ENCODE results near the gene KRTAP13-3. TPM values are rescaled to one million over a fixed set of nuclear protein-coding genes. Genes with fewer than 3 reads are reported as not detected.

KRTAP13-3 gene
- total RNA-seq, 1 donor from 2014 or later: not detected

Other genes starting within 250 kb of the KRTAP13-3 start
- gene CLDN8, start 209.8 kb downstream of the KRTAP13-3 start, total RNA-seq: not detected
- gene KRTAP24-1, start 143.0 kb downstream of the KRTAP13-3 start, total RNA-seq: not detected
- not detected for gene KRTAP25-1, start 136.4 kb downstream of the KRTAP13-3 start, total RNA-seq
- not detected for gene KRTAP26-1, start 105.6 kb downstream of the KRTAP13-3 start, total RNA-seq
- not detected for gene KRTAP27-1, start 88.2 kb downstream of the KRTAP13-3 start, total RNA-seq
- gene KRTAP23-1, start 77.3 kb downstream of the KRTAP13-3 start, total RNA-seq: not detected
- gene KRTAP13-2, start 53.7 kb downstream of the KRTAP13-3 start, total RNA-seq: not detected
- not detected for gene KRTAP13-1, start 29.9 kb downstream of the KRTAP13-3 start, total RNA-seq
- not detected for gene KRTAP13-4, start 4.3 kb upstream of the KRTAP13-3 start, total RNA-seq
- gene KRTAP15-1, start 14.3 kb upstream of the KRTAP13-3 start, total RNA-seq: not detected
- gene KRTAP19-1, start 54.4 kb upstream of the KRTAP13-3 start, total RNA-seq: not detected
- gene KRTAP19-2, start 61.5 kb upstream of the KRTAP13-3 start, total RNA-seq: not detected
- gene KRTAP19-3, start 66.1 kb upstream of the KRTAP13-3 start, total RNA-seq: not detected
- not detected for gene KRTAP19-4, start 71.2 kb upstream of the KRTAP13-3 start, total RNA-seq
- gene KRTAP19-5, start 76.2 kb upstream of the KRTAP13-3 start, total RNA-seq: not detected
- gene KRTAP19-6, start 115.9 kb upstream of the KRTAP13-3 start, total RNA-seq: not detected
- not detected for gene KRTAP19-7, start 135.4 kb upstream of the KRTAP13-3 start, total RNA-seq
- not detected for gene KRTAP22-2, start 164.5 kb upstream of the KRTAP13-3 start, total RNA-seq
- not detected for gene KRTAP6-3, start 166.5 kb upstream of the KRTAP13-3 start, total RNA-seq
- gene KRTAP6-2, start 173.0 kb upstream of the KRTAP13-3 start, total RNA-seq: not detected
- gene KRTAP22-1, start 175.2 kb upstream of the KRTAP13-3 start, total RNA-seq: not detected
- gene KRTAP6-1, start 188.0 kb upstream of the KRTAP13-3 start, total RNA-seq: not detected
- not detected for gene KRTAP20-1, start 190.5 kb upstream of the KRTAP13-3 start, total RNA-seq
- gene KRTAP20-4, start 194.7 kb upstream of the KRTAP13-3 start, total RNA-seq: not detected
- not detected for gene KRTAP20-2, start 209.3 kb upstream of the KRTAP13-3 start, total RNA-seq
- not detected for gene KRTAP20-3, start 216.9 kb upstream of the KRTAP13-3 start, total RNA-seq